ENCODE results near the gene PCGF3. TPM values are rescaled to one million over a fixed set of nuclear protein-coding genes. Genes with fewer than 3 reads are reported as not detected.

Gene PCGF3
- total RNA-seq, 1 donor from 2014 or later, result 88.1 TPM

DNA sequence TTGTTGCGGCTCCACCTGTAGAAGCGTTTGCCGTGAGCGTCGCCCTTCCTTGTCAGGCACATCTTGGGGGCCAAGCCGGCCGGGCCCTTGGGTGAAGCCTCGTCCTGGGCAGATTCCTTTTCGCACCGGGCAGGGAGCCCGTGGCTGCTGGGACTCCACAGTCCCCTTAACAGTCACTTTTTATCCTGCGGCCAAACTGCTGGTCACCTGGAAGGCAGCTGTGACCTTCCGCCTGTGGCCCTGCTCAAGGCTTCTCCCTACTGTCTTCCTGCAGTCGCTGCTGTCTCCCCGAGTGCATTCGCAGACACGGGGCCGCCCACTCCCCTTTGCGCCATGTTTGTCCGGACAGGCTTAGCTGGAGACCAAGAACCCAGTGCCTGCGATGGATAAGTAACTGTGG is 55.0 kb downstream of the PCGF3 start:
- H3K27ac Mint-ChIP-seq, result no peak overlapping the region

DNA sequence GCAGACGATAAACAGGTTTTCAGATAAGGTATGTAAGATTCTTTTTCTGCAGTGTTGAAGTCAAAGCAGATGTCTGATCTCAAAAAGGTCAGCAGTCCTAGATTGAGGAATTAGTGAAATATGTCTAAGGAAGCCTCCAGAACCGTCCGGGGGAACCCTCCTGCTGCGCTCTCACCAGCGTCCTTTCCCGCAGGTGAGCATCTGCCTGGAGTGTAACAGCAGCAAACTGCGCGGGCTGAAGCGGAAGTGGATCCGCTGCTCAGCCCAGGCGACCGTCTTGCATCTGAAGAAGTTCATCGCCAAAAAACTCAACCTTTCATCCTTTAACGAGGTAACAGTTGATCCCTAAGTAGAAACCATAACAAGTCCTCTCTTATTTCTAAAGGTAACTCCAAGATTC is 55.5 kb downstream of the PCGF3 start:
- H3K27ac Mint-ChIP-seq, result no peak overlapping the region
- TF ChIP-seq, protein P1, sequence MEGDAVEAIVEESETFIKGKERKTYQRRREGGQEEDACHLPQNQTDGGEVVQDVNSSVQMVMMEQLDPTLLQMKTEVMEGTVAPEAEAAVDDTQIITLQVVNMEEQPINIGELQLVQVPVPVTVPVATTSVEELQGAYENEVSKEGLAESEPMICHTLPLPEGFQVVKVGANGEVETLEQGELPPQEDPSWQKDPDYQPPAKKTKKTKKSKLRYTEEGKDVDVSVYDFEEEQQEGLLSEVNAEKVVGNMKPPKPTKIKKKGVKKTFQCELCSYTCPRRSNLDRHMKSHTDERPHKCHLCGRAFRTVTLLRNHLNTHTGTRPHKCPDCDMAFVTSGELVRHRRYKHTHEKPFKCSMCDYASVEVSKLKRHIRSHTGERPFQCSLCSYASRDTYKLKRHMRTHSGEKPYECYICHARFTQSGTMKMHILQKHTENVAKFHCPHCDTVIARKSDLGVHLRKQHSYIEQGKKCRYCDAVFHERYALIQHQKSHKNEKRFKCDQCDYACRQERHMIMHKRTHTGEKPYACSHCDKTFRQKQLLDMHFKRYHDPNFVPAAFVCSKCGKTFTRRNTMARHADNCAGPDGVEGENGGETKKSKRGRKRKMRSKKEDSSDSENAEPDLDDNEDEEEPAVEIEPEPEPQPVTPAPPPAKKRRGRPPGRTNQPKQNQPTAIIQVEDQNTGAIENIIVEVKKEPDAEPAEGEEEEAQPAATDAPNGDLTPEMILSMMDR (IDR thresholded peaks at IDR 0.05; ENCODE audit: unreplicated experiment), result no peak
- no peaks in the 10 kb centered on the region for H3K4me1 Mint-ChIP-seq
- DNase-seq (ENCODE audit: low spot score in 2 of 2, unreplicated experiment in 2 of 2), result no peak
- no peaks in the 10 kb centered on the region for H3K27me3 Mint-ChIP-seq (ENCODE audit: low read depth)
- H3K36me3 Mint-ChIP-seq, result peaks cover 65% of the 10 kb centered on the region
- H3K4me3 Mint-ChIP-seq, result no peak overlapping the region
- peaks cover 8% of the 10 kb centered on the region for H3K9me3 Mint-ChIP-seq

More for the DNA sequence above, 55.0 kb downstream of the PCGF3 start:
- no peaks in the 10 kb centered on the region for H3K27me3 Mint-ChIP-seq (ENCODE audit: low read depth)
- H3K36me3 Mint-ChIP-seq, result peaks cover 60% of the 10 kb centered on the region
- DNase-seq (ENCODE audit: low spot score in 2 of 2, unreplicated experiment in 2 of 2), result no peak
- H3K4me3 Mint-ChIP-seq, result no peak overlapping the region
- no peaks in the 10 kb centered on the region for H3K4me1 Mint-ChIP-seq
- TF ChIP-seq, protein P1 (IDR thresholded peaks at IDR 0.05; ENCODE audit: unreplicated experiment), result no peak
- H3K9me3 Mint-ChIP-seq, result peaks cover 8% of the 10 kb centered on the region

DNA sequence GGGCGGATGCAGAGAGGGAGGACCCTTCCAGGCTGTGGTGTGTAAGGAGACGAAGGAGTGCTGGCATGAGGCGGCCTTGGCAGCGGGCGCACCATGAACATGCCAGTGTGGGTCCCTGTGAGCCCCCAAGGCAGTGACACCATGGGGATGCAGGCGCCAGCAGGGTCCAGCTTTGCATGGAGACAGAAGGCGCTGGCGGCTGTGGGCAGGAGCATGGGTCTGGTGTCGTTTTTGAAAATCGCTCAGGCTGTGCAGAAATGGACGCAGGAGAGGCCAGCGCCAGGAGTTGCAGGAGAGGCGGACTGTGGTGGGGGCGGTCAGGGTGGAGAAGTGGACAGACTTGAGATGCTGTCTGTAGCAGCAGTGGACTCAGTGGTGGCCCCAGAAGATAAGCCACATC is 56.1 kb downstream of the PCGF3 start:
- H3K27me3 Mint-ChIP-seq (ENCODE audit: low read depth), result no peaks in the 10 kb centered on the region
- TF ChIP-seq, protein P1 (IDR thresholded peaks at IDR 0.05; ENCODE audit: unreplicated experiment), result no peak
- no peak overlapping the region for H3K4me3 Mint-ChIP-seq
- H3K9me3 Mint-ChIP-seq, result peaks cover 8% of the 10 kb centered on the region
- no peaks in the 10 kb centered on the region for H3K4me1 Mint-ChIP-seq
- H3K27ac Mint-ChIP-seq, result no peak overlapping the region
- DNase-seq (ENCODE audit: low spot score in 2 of 2, unreplicated experiment in 2 of 2), result no peak
- H3K36me3 Mint-ChIP-seq, result peaks cover 67% of the 10 kb centered on the region

DNA sequence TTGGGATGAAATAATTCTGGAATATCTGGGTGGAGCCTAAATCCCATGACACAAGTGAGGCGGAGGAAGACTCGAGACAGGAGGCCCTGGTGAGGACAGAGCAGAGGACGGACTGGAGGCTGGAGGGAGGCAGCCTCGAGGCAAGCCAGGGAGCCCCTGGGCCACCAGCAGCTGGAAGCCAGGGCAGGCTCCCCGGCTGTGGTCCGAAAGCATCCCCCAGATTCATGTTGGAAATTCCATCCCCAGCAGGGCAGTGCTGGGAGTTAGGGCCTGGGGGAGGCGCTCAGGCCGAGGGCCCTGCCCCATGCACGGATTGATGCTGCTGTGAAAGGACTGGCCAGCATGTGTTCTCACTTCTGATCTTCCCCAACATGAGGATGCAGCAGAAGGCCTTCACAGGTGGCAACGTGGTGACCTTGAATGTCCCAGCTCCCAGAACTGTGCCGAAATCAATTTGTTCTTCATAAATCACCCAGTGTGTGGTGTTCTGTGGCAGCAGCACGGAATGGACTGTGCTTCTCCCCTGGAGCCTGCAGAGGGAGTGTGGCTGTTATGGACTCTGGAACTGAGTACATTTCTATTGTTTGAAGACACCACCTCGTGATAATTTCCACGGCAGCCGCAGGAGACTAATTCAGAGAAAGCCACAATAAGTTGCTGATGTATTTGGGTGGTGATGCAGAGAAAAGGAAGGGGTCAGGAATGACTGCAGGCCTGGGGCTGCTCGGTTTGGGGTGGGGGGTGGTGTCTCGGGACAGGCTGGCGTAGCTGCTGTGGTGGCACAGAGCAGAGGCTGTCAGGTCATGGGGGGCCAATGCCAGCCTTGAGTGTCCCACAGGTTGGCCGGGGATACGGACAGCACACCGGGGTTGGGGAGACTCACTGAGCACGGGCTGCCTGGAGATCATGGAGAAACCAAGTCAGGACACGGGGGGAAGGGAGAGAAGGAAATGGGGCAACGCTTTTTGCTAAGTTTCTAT is 56.9 kb downstream of the PCGF3 start:
- TF ChIP-seq, protein P1 (IDR thresholded peaks at IDR 0.05; ENCODE audit: unreplicated experiment), result no peak
- no peak for DNase-seq (ENCODE audit: low spot score in 2 of 2, unreplicated experiment in 2 of 2)
- H3K36me3 Mint-ChIP-seq, result peaks cover 64% of the 10 kb centered on the region
- peaks cover 8% of the 10 kb centered on the region for H3K9me3 Mint-ChIP-seq
- no peaks in the 10 kb centered on the region for H3K4me1 Mint-ChIP-seq
- no peaks in the 10 kb centered on the region for H3K27me3 Mint-ChIP-seq (ENCODE audit: low read depth)
- peak overlapping the region; percentile 54 for H3K27ac Mint-ChIP-seq
- H3K4me3 Mint-ChIP-seq, result no peak overlapping the region

DNA sequence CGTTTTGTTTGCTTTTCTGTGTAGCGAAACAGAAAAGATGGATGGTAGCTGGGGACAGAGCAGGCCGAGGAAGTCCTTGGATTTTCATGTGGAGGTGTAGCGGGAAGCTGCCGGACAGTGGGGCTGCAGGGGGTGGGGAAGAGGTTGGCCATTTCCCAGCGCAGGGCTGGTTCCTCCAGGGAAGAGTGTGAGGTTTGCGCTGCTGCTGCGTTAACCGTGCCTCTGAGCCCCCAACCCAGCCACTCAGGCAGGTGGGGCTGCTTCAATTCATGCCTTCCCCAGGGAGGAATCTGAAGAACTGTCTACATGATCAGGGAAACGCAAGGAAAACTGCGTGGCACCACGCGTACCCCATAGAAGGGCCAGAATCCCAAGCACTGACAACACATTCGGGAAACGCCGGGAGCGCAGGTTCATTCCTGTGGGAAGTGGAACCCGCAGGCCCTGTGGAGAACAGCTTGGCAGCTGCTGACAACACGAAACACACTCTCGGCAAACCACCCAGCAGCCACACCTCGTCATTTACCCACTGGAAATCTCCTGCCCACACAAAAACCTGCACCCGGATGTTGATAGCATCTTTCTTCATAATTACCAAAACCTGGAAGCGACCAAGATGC is 57.7 kb downstream of the PCGF3 start:
- H3K27ac Mint-ChIP-seq, result no peak overlapping the region
- TF ChIP-seq, protein P1 (IDR thresholded peaks at IDR 0.05; ENCODE audit: unreplicated experiment), result no peak
- no peaks in the 10 kb centered on the region for H3K27me3 Mint-ChIP-seq (ENCODE audit: low read depth)
- peaks cover 8% of the 10 kb centered on the region for H3K9me3 Mint-ChIP-seq
- no peak for DNase-seq (ENCODE audit: low spot score in 2 of 2, unreplicated experiment in 2 of 2)
- no peaks in the 10 kb centered on the region for H3K4me1 Mint-ChIP-seq
- H3K36me3 Mint-ChIP-seq, result peaks cover 63% of the 10 kb centered on the region
- no peak overlapping the region for H3K4me3 Mint-ChIP-seq
